CD14-positive monocyte (primary cell): ENCODE measurements around the gene ME3. TPM values are rescaled to one million over a fixed set of nuclear protein-coding genes. Genes with fewer than 3 reads are reported as not detected.

Source experiments
- DNase-seq, 3 donors: peaks; one replicate each; pipeline ENCODE4 v3.0.0-alpha.2; 2011 to 2022
- H2AFZ ChIP-seq: 2 replicates; pipeline ENCODE4 v1.6.0; 2012; ENCODE audit warnings: mild to moderate bottlenecking, low read depth, low read length, inconsistent platforms; ENCODE audit not compliant: insufficient read depth, poor library complexity, severe bottlenecking
- H3K27ac ChIP-seq, 2 donors: 1 replicate in 1 of 2; 2 replicates in 1 of 2; pipeline ENCODE4 v1.5.1; 2012 to 2013; ENCODE audit warnings: low read length in 2 of 2, control low read depth in 1 of 2, inconsistent platforms in 1 of 2, low read depth in 1 of 2, mild to moderate bottlenecking in 1 of 2
- H3K27me3 ChIP-seq, 2 donors: one replicate each; pipeline versions ENCODE4 v1.6.0 to v1.6.1; 2011 to 2013; ENCODE audit warnings: low read length in 2 of 2; ENCODE audit not compliant: control insufficient read depth in 2 of 2, insufficient read depth in 2 of 2
- H3K36me3 ChIP-seq, 2 donors: replicated peaks in 1 of 2; 1 replicate in 1 of 2; 2 replicates in 1 of 2; pipeline versions ENCODE4 v1.5.1 to v1.6.1; 2012 to 2013; ENCODE audit warnings: low read length in 2 of 2, control low read depth in 1 of 2, inconsistent platforms in 1 of 2, mild to moderate bottlenecking in 1 of 2; ENCODE audit not compliant: insufficient read depth in 2 of 2, control insufficient read depth in 1 of 2
- H3K4me1 ChIP-seq, 2 donors: 1 replicate in 1 of 2; 2 replicates in 1 of 2; pipeline versions ENCODE4 v1.5.1 to v1.6.1; 2012 to 2013; ENCODE audit warnings: low read length in 2 of 2, control low read depth in 1 of 2, inconsistent platforms in 1 of 2, mild to moderate bottlenecking in 1 of 2, moderate library complexity in 1 of 2; ENCODE audit not compliant: insufficient read depth in 2 of 2, control insufficient read depth in 1 of 2
- H3K4me2 ChIP-seq: replicated peaks from 2 replicates; pipeline ENCODE3; 2012; ENCODE audit warnings: low read length, moderate library complexity, mild to moderate bottlenecking; ENCODE audit not compliant: poor library complexity, severe bottlenecking; ENCODE audit errors: extremely low read depth
- H3K4me3 ChIP-seq, 3 experiments: fragments of 200-600 bp in 1 of 3; sonication (generic) in 1 of 3; replicated peaks in 1 of 3; 1 replicate in 2 of 3; 2 replicates in 1 of 3; pipeline ENCODE4 v1.5.1; 2011 to 2013; ENCODE audit warnings: low read length in 3 of 3, mild to moderate bottlenecking in 3 of 3, control low read depth in 2 of 3, low read depth in 2 of 3, inconsistent platforms in 1 of 3, moderate library complexity in 1 of 3
- H3K79me2 ChIP-seq: 2 replicates; pipeline ENCODE4 v1.6.0; 2012; ENCODE audit warnings: mild to moderate bottlenecking, control low read depth, inconsistent platforms, low read length, moderate library complexity; ENCODE audit not compliant: insufficient read depth
- H3K9ac ChIP-seq: 2 replicates; pipeline ENCODE4 v1.6.0; 2017; ENCODE audit warnings: low read length, mild to moderate bottlenecking; ENCODE audit not compliant: insufficient read depth, poor library complexity, severe bottlenecking
- H3K9me3 ChIP-seq, 2 donors: replicated peaks in 1 of 2; 1 replicate in 1 of 2; 2 replicates in 1 of 2; pipeline versions ENCODE4 v1.5.1 to v1.6.1; 2012 to 2013; ENCODE audit warnings: low read length in 2 of 2, control low read depth in 1 of 2; ENCODE audit not compliant: control insufficient read depth in 1 of 2, insufficient read depth in 1 of 2
- H4K20me1 ChIP-seq: 2 replicates; pipeline ENCODE4 v1.6.0; 2012; ENCODE audit warnings: mild to moderate bottlenecking, low read length, control low read depth, moderate library complexity; ENCODE audit not compliant: insufficient read depth
- H3K27ac Mint-ChIP-seq, 7 donors: one replicate each; pipeline ENCODE4 v1.8.0; 2020; ENCODE audit warnings: mild to moderate bottlenecking in 7 of 7, mixed read lengths in 7 of 7, moderate library complexity in 6 of 7, inconsistent platforms in 2 of 7
- H3K27me3 Mint-ChIP-seq, 3 donors: one replicate each; pipeline ENCODE4 v1.8.0; 2021 to 2022; ENCODE audit warnings: low read depth in 3 of 3, mild to moderate bottlenecking in 3 of 3, mixed read lengths in 3 of 3, moderate library complexity in 3 of 3, inconsistent platforms in 1 of 3
- H3K36me3 Mint-ChIP-seq, 2 donors: one replicate each; pipeline ENCODE4 v1.8.0; 2020; ENCODE audit warnings: mixed read lengths in 2 of 2, inconsistent platforms in 1 of 2, mild to moderate bottlenecking in 1 of 2
- H3K4me1 Mint-ChIP-seq: one replicate; pipeline ENCODE4 v1.8.0; 2020; ENCODE audit warnings: mild to moderate bottlenecking, mixed read lengths
- H3K4me3 Mint-ChIP-seq, 2 donors: one replicate each; pipeline ENCODE4 v1.8.0; 2020; ENCODE audit warnings: mild to moderate bottlenecking in 2 of 2, mixed read lengths in 2 of 2, moderate library complexity in 1 of 2
- H3K9me3 Mint-ChIP-seq, 7 donors: one replicate each; pipeline ENCODE4 v1.8.0; 2020 to 2022; ENCODE audit warnings: mixed read lengths in 7 of 7, mild to moderate bottlenecking in 6 of 7, moderate library complexity in 6 of 7, inconsistent platforms in 2 of 7
- WGBS: methylation state at CpG from one replicate; pipeline ENCODE4 v1.1.5; 2013; ENCODE audit warnings: missing lambda C conversion rate; ENCODE audit not compliant: insufficient coverage; 5-methylcytosine and 5-hydroxymethylcytosine counted together
- intact Hi-C, 2 donors: fragments of 100-400 bp; cut with micrococcal nuclease; formaldehyde crosslinking; loops; one replicate each; pipeline versions ENCODE4 v1.15.0 to v1.15.1; 2023
- polyA plus RNA-seq, 3 donors: library from polyadenylated mRNA; depleted of rRNA in 1 of 3; unstranded in 2 of 3; stranded (reverse) in 1 of 3; fragments of 300-500 nt in 2 of 3; fragments of >200 nt in 1 of 3; fragmentation: Illumina TruSeq in 2 of 3; gene quantifications; 1 replicate in 2 of 3; 2 replicates in 1 of 3; pipeline ENCODE4 v1.2.3, GENCODE V29; 2012 to 2021
- TF ChIP-seq, protein P1 (sequence below): fragments of 200-600 bp; IDR thresholded peaks from one replicate; pipeline ENCODE4 v1.8.0; 2022; ENCODE audit warnings: antibody characterized with exemption, mild to moderate bottlenecking

ME3 gene
- polyA plus RNA-seq, 3 donors: 0.31 to 3.0 (median 0.42) TPM

DNA sequence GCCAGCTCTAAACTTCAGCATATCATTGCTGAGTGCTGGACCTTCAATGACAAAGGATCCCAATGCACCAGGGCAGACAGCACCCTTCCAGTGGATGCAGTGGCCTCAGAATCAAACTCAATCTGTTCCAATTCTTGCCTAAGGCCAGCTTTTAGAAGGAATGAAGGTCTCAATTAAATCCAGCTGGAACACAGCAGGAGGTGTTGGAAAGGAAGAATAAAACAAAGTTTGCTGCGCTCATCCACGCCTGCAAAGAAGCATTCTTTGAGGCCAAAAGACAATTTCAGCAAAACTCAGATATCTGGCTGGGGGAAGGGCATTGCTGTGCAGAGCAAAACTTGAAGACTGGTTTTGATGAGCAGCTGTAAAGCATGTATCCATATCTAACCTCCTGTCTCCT, 177.1 kb downstream of the ME3 start:
- H3K4me1 Mint-ChIP-seq: no peaks in the 10 kb centered on the region
- peaks cover 0 to 1% (median 0%) of the 10 kb centered on the region in 3 donors for H3K27me3 Mint-ChIP-seq
- H3K4me1 ChIP-seq: no peaks in the 10 kb centered on the region
- DNase-seq: no peak
- H2AFZ ChIP-seq: no peak overlapping the region
- H3K9me3 ChIP-seq: no peaks in the 10 kb centered on the region
- no peaks in the 10 kb centered on the region for H3K79me2 ChIP-seq
- H3K4me3 Mint-ChIP-seq: no peak overlapping the region
- no peaks in the 10 kb centered on the region for H4K20me1 ChIP-seq
- intact Hi-C loops: no loop called here
- H3K27ac Mint-ChIP-seq: no peak overlapping the region
- no peak overlapping the region for H3K27ac ChIP-seq
- no peaks in the 10 kb centered on the region for H3K36me3 ChIP-seq
- H3K4me2 ChIP-seq: no peak overlapping the region
- H3K36me3 Mint-ChIP-seq: no peaks in the 10 kb centered on the region
- no CpG with 5 or more reads among the region's 2 CpGs for WGBS
- H3K27me3 ChIP-seq: no peaks in the 10 kb centered on the region
- TF ChIP-seq, protein P1, sequence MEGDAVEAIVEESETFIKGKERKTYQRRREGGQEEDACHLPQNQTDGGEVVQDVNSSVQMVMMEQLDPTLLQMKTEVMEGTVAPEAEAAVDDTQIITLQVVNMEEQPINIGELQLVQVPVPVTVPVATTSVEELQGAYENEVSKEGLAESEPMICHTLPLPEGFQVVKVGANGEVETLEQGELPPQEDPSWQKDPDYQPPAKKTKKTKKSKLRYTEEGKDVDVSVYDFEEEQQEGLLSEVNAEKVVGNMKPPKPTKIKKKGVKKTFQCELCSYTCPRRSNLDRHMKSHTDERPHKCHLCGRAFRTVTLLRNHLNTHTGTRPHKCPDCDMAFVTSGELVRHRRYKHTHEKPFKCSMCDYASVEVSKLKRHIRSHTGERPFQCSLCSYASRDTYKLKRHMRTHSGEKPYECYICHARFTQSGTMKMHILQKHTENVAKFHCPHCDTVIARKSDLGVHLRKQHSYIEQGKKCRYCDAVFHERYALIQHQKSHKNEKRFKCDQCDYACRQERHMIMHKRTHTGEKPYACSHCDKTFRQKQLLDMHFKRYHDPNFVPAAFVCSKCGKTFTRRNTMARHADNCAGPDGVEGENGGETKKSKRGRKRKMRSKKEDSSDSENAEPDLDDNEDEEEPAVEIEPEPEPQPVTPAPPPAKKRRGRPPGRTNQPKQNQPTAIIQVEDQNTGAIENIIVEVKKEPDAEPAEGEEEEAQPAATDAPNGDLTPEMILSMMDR: no peak
- H3K4me3 ChIP-seq: no peak overlapping the region
- H3K9ac ChIP-seq: no peak overlapping the region
- no peaks in the 10 kb centered on the region for H3K9me3 Mint-ChIP-seq

DNA sequence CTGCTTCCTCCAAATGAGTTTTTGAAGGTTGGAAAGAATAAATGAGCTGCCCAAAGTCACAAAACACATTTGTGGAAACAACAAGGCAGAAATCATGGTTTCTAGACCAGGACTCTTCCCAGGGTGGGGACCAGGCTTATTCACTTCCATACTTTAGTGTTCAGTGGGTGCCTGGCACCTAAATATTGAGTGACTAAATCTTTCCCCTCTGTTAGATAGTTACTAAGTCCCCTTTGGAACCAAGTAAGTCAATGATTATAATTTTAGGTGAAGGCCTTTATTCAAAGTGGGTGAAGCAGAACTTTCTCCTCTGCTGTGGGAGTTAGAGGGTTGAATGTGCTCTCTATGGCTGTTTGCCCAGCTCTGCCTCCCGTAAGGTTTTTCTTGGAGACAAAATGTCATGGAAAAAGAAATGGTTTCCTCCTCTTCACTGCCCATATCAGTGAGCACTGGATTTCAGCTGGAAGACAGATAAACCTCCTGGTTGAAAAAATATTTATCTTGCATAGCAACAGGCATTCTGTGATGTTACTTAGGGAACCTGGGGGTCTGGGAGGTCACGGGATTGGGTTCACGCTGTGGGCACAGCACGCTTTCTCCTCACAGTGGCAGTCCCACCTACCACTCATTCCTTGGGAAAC, 179.9 kb downstream of the ME3 start:
- TF ChIP-seq, protein P1: no peak
- Histone ChIP-seq H3K79me2 (no peaks in the 10 kb centered on the region), H3K9me3 (no peaks in the 10 kb centered on the region), H4K20me1 (no peaks in the 10 kb centered on the region), H3K9ac (no peak overlapping the region), H3K4me3 (no peak overlapping the region), H3K4me2 (no peak overlapping the region), H3K27ac (no peak overlapping the region), H3K4me1 (no peaks in the 10 kb centered on the region), H3K27me3 (no peaks in the 10 kb centered on the region), H2AFZ (no peak overlapping the region), H3K36me3 (no peaks in the 10 kb centered on the region)
- H3K9me3 Mint-ChIP-seq: no peaks in the 10 kb centered on the region
- H3K4me3 Mint-ChIP-seq: no peak overlapping the region
- H3K4me1 Mint-ChIP-seq: no peaks in the 10 kb centered on the region
- H3K36me3 Mint-ChIP-seq: no peaks in the 10 kb centered on the region
- no peak overlapping the region for H3K27ac Mint-ChIP-seq
- no CpG with 5 or more reads among the region's 4 CpGs for WGBS
- H3K27me3 Mint-ChIP-seq: peaks cover 0 to 1% (median 0%) of the 10 kb centered on the region in 3 donors
- intact Hi-C loops: no loop called here
- no peak for DNase-seq
